Endothelial cell of umbilical vein (primary cell): ENCODE results near the gene SIRT4.

Source experiments
- CTCF ChIP-seq, 2 donors: IDR thresholded peaks; 1 replicate in 1 of 2; 2 replicates in 1 of 2; pipeline ENCODE4 v1.5.1; 2011; ENCODE audit warnings: low read length in 2 of 2, mild to moderate bottlenecking in 2 of 2, moderate library complexity in 2 of 2, control low read depth in 1 of 2, inconsistent platforms in 1 of 2, low read depth in 1 of 2; ENCODE audit not compliant: insufficient read depth in 1 of 2; ENCODE audit errors: extremely low read depth in 1 of 2
- EZH2 ChIP-seq: IDR thresholded peaks from 2 replicates; pipeline ENCODE4 v1.6.1; 2012; ENCODE audit warnings: borderline replicate concordance, low read depth, mild to moderate bottlenecking, moderate library complexity, low read length, inconsistent platforms; ENCODE audit not compliant: severe bottlenecking
- FOS ChIP-seq: IDR thresholded peaks from 2 replicates; pipeline ENCODE4 v1.6.1; 2011; ENCODE audit warnings: mild to moderate bottlenecking, low read length, moderate library complexity, borderline replicate concordance; ENCODE audit not compliant: insufficient read depth
- POLR2AphosphoS5 ChIP-seq: IDR thresholded peaks from 2 replicates; pipeline ENCODE4 v1.6.1; 2012; ENCODE audit warnings: low read depth, mild to moderate bottlenecking, control low read depth, low read length, moderate library complexity; ENCODE audit not compliant: insufficient read depth

GRCh38 chr12:120263748-120264085 is 38.4 kb upstream of the SIRT4 start:
- no peak for TF ChIP-seq CTCF (IDR thresholded peaks at IDR 0.05; ENCODE audit: extremely low read depth in 1 of 2, insufficient read depth in 1 of 2, low read depth in 1 of 2, low read length in 2 of 2)
- TF ChIP-seq POLR2AphosphoS5: no peak
- no peak for TF ChIP-seq EZH2
- TF ChIP-seq FOS: no peak
